ENCODE data around the gene KIF5A.

Gene KIF5A

GRCh38 chr12:57520053-57520818 is 29.6 kb upstream of the KIF5A start, which contains the start of gene DDIT3:
DDIT3 (minus strand) TSS chr12:57520514; CDS start chr12:57517406, 3,108 bp downstream.
- peak; percentile 99 for DNase-seq (ENCODE audit: low read depth in 3 of 3)

GRCh38 chr12:57521525-57522010 is 28.3 kb upstream of the KIF5A start:
- DNase-seq (ENCODE audit: low read depth in 3 of 3), result no peak

GRCh38 chr12:57522011-57522886 is 27.6 kb upstream of the KIF5A start, which contains the start of gene MBD6:
MBD6 (plus strand) TSS chr12:57522824; CDS start chr12:57524304, 1,480 bp downstream.
- DNase-seq (ENCODE audit: low read depth in 3 of 3), result peak; percentile 83 to 87 (median 85)

- DNase-seq (ENCODE audit: low read depth in 3 of 3), result no peak
Measured at GRCh38 chr12:57522887-57523705, 26.7 kb upstream of the KIF5A start.

- no peak for DNase-seq (ENCODE audit: low read depth in 3 of 3)
Measured at GRCh38 chr12:57523706-57524614, 25.9 kb upstream of the KIF5A start.

- DNase-seq (ENCODE audit: low read depth in 3 of 3), result no peak
Measured at GRCh38 chr12:57524814-57525614, 24.8 kb upstream of the KIF5A start.

GRCh38 chr12:57525615-57526383 is 24.0 kb upstream of the KIF5A start:
- no peak for DNase-seq (ENCODE audit: low read depth in 3 of 3)

- no peak for DNase-seq (ENCODE audit: low read depth in 3 of 3)
Measured at GRCh38 chr12:57526477-57527126, 23.2 kb upstream of the KIF5A start.

GRCh38 chr12:57527184-57527583 is 22.7 kb upstream of the KIF5A start:
- no peak for DNase-seq (ENCODE audit: low read depth in 3 of 3)

- no peak for DNase-seq (ENCODE audit: low read depth in 3 of 3)
Measured at GRCh38 chr12:57528176-57528575, 21.7 kb upstream of the KIF5A start.

GRCh38 chr12:57528831-57529555 is 20.9 kb upstream of the KIF5A start:
- no peak for DNase-seq (ENCODE audit: low read depth in 3 of 3)

GRCh38 chr12:57529831-57530230 is 20.0 kb upstream of the KIF5A start:
- no peak for DNase-seq (ENCODE audit: low read depth in 3 of 3)

GRCh38 chr12:57530396-57531142 is 19.3 kb upstream of the KIF5A start:
- DNase-seq (ENCODE audit: low read depth in 3 of 3), result no peak

- no peak for DNase-seq (ENCODE audit: low read depth in 3 of 3)
Measured at GRCh38 chr12:57531836-57532235, 18.0 kb upstream of the KIF5A start.

GRCh38 chr12:57533108-57533507 is 16.7 kb upstream of the KIF5A start:
- DNase-seq (ENCODE audit: low read depth in 3 of 3), result no peak

- no peak for DNase-seq (ENCODE audit: low read depth in 3 of 3)
Measured at GRCh38 chr12:57534250-57534649, 15.6 kb upstream of the KIF5A start.

- no peak for DNase-seq (ENCODE audit: low read depth in 3 of 3)
Measured at GRCh38 chr12:57534991-57535543, 14.8 kb upstream of the KIF5A start.
